ENCODE data around the gene COL20A1. TPM values are rescaled to one million over a fixed set of nuclear protein-coding genes. Genes with fewer than 3 reads are reported as not detected.

The COL20A1 gene
- total RNA-seq, 1 experiment from 2014 or later = 2.3 TPM

DNA sequence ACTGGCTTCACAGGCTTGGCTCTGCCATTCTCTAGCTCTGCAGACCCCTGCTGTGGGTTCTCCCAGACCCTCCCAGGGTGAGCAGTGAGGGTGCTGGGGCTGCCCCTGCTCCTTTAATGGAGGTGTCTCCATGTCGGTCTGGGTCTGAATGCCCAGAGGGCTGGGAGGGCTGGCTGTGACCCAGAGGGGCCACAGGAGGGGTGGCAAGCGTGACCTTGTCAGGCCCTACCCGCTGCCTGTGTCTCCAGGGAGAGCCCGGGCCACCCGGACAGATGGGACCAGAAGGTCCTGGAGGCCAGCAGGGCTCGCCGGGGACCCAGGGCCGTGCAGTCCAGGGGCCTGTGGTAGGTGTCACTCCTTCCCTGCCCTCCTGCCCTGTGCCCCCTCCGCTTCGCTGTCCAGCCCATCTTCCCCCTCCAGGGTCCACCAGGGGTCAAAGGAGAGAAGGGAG is 32.1 kb downstream of the COL20A1 start:
- no peaks in the 10 kb centered on the region for H3K9me3 Mint-ChIP-seq
- H3K27ac Mint-ChIP-seq = no peak overlapping the region
- Histone ChIP-seq H3K4me2 (ENCODE audit: insufficient read depth, insufficient read length, low read length) (no peak overlapping the region), H2BK120ac (ENCODE audit: low read depth, low read length, poor library complexity, severe bottlenecking) (no peak overlapping the region), H2AK5ac (ENCODE audit: insufficient read length, low read length) (no peak overlapping the region), H3K27me3 (ENCODE audit: insufficient read depth, low read length) (no peaks in the 10 kb centered on the region), H2AFZ (ENCODE audit: low read length) (no peak overlapping the region), H3K79me1 (ENCODE audit: insufficient read depth, low read depth, low read length, poor library complexity, severe bottlenecking) (no peaks in the 10 kb centered on the region), H2BK15ac (ENCODE audit: low read depth, low read length) (no peak overlapping the region), H3K56ac (ENCODE audit: insufficient read length, low read depth, low read length) (no peak overlapping the region), H3K9me3 (ENCODE audit: control insufficient read depth, low read depth, low read length) (no peaks in the 10 kb centered on the region), H3K14ac (ENCODE audit: insufficient read depth, low read length) (no peak overlapping the region), H2BK12ac (ENCODE audit: insufficient read length, low read depth, low read length) (no peak overlapping the region), H3K4ac (ENCODE audit: low read depth, low read length) (no peak overlapping the region), H3T11ph (ENCODE audit: low read length) (no peak overlapping the region), H3K79me2 (ENCODE audit: insufficient read depth, low read length) (no peaks in the 10 kb centered on the region), H4K20me1 (ENCODE audit: control insufficient read depth, insufficient read depth, insufficient read length) (no peaks in the 10 kb centered on the region), H4K5ac (ENCODE audit: insufficient read length, low read depth, low read length) (no peak overlapping the region), H3K9ac (ENCODE audit: extremely low read depth, insufficient read length, low read length) (no peak overlapping the region), H3K4me1 (ENCODE audit: insufficient read depth, low read length) (no peaks in the 10 kb centered on the region), H2BK20ac (ENCODE audit: low read depth, low read length, poor library complexity, severe bottlenecking) (no peak overlapping the region), H4K8ac (replicated peaks; ENCODE audit: insufficient read length, low read depth, low read length) (no peak overlapping the region), H2BK5ac (ENCODE audit: insufficient read length, low read length) (no peak overlapping the region), H3K27ac (ENCODE audit: insufficient read length, low read depth, low read length) (no peak overlapping the region), H3K18ac (ENCODE audit: insufficient read length, low read depth, low read length) (no peak overlapping the region), H3K23ac (ENCODE audit: insufficient read length, low read depth, low read length) (no peak overlapping the region), H4K91ac (ENCODE audit: insufficient read length, low read depth, low read length) (no peak overlapping the region), H3K23me2 (ENCODE audit: insufficient read length, low read depth, low read length, poor library complexity, severe bottlenecking) (no peaks in the 10 kb centered on the region)
- no CpG with 5 or more reads among the region's 10 CpGs for WGBS (ENCODE audit: extremely low coverage, insufficient read length, low lambda C conversion rate)
- H3K4me1 Mint-ChIP-seq = peaks cover 0 to 10% of the 10 kb centered on the region in 2 experiments; a peak in 2 of 4 replicates
- H3K4me3 Mint-ChIP-seq = no peak overlapping the region
- TF ChIP-seq, protein P1, sequence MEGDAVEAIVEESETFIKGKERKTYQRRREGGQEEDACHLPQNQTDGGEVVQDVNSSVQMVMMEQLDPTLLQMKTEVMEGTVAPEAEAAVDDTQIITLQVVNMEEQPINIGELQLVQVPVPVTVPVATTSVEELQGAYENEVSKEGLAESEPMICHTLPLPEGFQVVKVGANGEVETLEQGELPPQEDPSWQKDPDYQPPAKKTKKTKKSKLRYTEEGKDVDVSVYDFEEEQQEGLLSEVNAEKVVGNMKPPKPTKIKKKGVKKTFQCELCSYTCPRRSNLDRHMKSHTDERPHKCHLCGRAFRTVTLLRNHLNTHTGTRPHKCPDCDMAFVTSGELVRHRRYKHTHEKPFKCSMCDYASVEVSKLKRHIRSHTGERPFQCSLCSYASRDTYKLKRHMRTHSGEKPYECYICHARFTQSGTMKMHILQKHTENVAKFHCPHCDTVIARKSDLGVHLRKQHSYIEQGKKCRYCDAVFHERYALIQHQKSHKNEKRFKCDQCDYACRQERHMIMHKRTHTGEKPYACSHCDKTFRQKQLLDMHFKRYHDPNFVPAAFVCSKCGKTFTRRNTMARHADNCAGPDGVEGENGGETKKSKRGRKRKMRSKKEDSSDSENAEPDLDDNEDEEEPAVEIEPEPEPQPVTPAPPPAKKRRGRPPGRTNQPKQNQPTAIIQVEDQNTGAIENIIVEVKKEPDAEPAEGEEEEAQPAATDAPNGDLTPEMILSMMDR (conservative IDR thresholded peaks at IDR 0.05) = no peak
- H3K36me3 Mint-ChIP-seq (ENCODE audit: insufficient read depth in 1 of 3, low read depth in 3 of 3) = no peaks in the 10 kb centered on the region
- DNase-seq = no peak
- H3K27me3 Mint-ChIP-seq (ENCODE audit: low read depth) = peaks cover 6% of the 10 kb centered on the region; the same call in 1 of the 2 replicates

Data from H9 (cell line).